MM.1S (cell line): ENCODE measurements around the gene EVPL.

Experiments used
- EZH2 ChIP-seq: fragments of 300-600 bp; sonication (generic); optimal IDR thresholded peaks from 2 replicates; pipeline ENCODE3; 2017; ENCODE audit warnings: low read depth, mild to moderate bottlenecking, antibody characterized with exemption, low read length, mixed read lengths
- EZH2phosphoT487 ChIP-seq: fragments of 300-600 bp; sonication (generic); IDR thresholded peaks from 2 replicates; pipeline ENCODE4 v1.6.1; 2018; ENCODE audit warnings: antibody characterized with exemption, low read length
- TF ChIP-seq, protein P1 (sequence below): fragments of 300-600 bp; sonication (generic); IDR thresholded peaks from 2 replicates; pipeline ENCODE4 v1.5.1; 2016; ENCODE audit warnings: antibody characterized with exemption, low read length, mixed read lengths

DNA sequence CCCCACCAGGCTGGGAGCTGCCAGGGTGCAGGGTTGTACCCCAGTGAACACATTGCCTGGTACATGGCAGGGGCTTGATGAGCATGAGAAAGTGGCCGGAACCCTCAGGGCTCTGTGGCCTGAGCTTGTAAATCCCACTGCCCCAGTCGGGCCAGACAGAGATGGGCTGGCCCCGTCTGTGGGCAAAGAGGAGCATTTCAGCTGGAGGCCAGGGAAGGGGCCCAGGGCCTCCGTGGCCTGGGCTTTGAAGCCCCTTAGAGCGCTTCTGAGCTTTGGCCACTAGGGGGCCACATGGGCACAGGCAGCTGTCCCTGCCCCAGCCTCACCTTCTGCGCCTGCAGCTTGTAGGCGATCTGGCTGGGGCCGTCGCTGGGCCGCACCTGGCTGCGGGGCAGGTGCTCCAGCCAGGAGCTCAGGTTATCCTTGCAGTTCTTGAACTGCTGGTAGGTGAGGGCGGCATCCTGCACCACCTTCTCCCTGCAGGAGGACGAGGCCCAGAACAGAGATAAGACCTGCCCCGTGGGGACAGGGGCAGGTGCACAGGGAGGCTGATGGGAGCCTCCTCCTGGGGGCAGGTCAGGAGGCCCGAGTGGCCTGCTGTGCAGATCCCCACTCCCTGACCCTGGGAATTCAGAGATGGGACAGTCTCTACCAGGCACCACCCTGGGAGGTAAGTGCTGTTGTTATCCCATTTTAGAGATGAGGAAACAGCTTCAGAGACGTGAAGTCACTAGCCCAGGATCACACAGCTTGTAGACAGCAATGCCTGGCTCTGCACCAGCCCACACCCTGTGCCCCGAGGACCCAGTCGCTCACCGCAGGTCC, 12.8 kb downstream of the EVPL start:
- TF ChIP-seq EZH2 (no peak), EZH2phosphoT487 (no peak)
- TF ChIP-seq, protein P1, sequence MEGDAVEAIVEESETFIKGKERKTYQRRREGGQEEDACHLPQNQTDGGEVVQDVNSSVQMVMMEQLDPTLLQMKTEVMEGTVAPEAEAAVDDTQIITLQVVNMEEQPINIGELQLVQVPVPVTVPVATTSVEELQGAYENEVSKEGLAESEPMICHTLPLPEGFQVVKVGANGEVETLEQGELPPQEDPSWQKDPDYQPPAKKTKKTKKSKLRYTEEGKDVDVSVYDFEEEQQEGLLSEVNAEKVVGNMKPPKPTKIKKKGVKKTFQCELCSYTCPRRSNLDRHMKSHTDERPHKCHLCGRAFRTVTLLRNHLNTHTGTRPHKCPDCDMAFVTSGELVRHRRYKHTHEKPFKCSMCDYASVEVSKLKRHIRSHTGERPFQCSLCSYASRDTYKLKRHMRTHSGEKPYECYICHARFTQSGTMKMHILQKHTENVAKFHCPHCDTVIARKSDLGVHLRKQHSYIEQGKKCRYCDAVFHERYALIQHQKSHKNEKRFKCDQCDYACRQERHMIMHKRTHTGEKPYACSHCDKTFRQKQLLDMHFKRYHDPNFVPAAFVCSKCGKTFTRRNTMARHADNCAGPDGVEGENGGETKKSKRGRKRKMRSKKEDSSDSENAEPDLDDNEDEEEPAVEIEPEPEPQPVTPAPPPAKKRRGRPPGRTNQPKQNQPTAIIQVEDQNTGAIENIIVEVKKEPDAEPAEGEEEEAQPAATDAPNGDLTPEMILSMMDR: peak; percentile 96
